Activated CD4-positive, alpha-beta T cell treated with anti-CD3 and anti-CD28 coated beads, Interleukin-2, Interleukin-6, amounts not matched to agents 100 ng/mL and 50 ng/mL, durations not matched to agents 16 hours and 8 hours (primary cell): ENCODE results near the gene NAP1L5.
A peak's percentile ranks its signal among the peaks of the same experiment; 100 is the strongest.

Experiments used
- DNase-seq: peaks from one replicate; pipeline ENCODE4 v3.0.0-alpha.2; 2020

NAP1L5 gene

DNA sequence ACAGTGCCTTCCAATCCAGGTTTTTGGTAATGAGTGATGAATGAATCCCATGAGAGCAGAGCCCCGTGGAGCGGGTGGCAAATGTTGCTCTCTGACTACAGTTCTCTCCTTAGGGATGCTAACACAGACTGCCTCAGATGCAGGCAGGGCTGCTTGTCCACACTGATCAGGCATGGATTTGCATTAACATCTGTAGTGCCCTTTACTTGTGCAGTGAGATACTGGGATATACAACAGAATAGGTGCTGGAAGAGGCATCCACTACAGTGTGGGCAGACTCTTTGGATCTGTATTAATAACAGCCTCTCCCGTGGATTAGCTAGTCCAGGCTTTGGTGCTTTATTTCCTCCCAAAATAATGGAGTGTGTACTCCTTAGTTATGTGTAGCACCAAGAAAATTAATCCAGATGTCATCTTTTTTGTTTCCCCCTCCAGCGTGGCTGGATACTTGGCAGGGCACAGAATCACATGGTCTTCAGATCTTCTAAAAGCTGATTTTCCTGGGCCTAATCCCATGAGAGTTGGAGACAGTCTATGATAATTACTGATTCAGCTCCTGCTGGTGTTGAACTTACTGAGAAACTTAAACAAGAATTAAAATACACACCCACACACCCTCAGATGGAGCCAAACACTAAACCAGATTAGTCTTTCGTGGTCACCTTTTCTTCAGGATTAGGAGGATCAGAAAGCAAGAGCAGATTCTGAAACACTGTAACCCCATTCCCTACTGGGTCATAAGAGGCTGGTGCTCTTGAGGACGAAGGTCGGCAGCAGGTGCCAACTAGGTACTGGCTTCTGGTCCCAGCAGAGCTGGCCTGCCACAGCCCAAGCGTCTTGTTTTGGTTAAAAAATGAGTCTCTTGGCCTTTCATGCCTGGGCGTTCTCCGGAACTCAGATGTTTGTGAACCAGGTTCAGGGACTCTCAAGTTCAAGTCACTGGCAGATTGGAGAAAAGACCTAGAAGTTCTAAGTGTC, 23.1 kb upstream of the NAP1L5 start:
- no peak for DNase-seq

DNA sequence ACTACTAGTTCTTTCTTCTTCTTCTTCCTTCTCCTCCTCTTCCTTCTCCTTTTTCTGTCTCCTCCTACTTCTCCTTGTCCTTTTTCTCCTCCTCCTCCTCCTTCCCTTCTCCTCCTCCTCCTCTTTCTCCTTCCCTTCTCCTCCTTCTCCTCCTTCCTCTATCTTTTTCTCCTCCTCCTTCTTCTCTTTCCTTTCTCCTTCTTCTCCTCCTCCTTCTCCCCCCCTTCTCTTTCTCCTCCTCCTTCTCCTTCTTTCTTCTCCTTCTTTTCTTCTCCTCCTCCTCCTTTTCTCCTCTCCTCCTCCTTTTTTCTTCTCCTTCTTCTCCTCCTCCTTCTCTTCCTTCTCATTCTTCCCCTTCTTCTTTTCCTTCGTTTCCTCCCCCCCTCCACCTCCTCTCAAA, 21.8 kb upstream of the NAP1L5 start:
- DNase-seq = no peak

DNA sequence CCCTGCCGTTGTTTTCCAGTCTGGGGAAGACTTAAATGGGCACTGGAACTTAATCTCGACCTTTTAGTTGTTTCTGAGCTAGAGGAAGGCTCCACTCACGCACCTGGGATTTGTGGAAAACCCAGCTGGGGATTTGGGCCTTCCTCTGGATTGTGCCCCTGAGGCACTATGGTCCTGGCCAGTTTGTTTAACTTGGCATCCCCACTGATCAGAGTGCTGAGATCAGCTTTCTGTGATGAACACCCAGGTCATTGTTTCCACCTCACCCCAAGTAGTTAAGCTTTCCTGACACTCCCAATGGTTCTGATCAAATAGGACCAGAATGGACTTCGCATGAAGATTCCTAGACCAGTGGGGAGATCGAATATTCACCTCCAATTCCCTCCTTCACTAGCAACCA, 20.5 kb upstream of the NAP1L5 start:
- DNase-seq = no peak

- no peak for DNase-seq
Measured at GRCh38 chr4:88713782-88714181, 16.2 kb upstream of the NAP1L5 start.

DNA sequence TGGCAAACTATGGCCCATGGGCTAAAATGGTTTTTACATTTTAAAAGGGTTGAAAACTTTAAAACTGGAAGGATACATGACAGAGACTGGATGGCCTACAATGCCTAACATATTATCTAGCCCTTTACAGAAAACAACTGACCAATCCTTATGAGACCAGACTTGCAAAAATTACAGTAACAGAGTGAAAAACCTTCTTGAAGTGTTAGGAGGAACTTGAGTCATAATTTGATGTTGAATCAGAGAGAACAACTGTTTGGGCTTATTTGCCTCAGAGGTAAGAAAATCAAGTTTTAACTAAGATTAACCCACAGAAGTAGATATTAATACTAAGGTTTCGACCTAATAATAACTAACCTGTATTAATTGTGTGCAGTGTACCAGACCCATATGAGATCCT, 12.4 kb upstream of the NAP1L5 start:
- no peak for DNase-seq

- DNase-seq = no peak
Measured at GRCh38 chr4:88706574-88706973, 8.9 kb upstream of the NAP1L5 start.

GRCh38 chr4:88705805-88706492, 8.3 kb upstream of the NAP1L5 start:
- DNase-seq = no peak

DNA sequence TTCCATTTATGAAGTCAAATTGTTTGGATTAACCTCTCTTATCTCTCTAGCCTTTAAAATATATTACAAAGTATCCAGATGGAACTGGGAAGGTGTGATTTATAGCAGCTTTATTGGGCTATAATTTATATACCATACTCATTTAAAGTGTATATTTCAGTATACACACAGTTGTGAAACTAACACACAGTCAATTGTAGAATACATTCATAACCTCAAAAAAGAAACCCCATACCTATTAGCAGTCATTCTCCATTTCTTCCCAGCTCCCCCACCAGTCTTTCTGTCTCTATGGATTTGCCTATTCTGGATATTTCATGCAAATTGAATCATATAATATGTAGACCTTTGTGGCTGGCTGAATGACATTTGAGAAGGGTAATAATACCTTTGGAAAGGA, 7.6 kb upstream of the NAP1L5 start:
- DNase-seq = no peak

GRCh38 chr4:88702782-88703181, 5.2 kb upstream of the NAP1L5 start:
- DNase-seq = no peak

DNA sequence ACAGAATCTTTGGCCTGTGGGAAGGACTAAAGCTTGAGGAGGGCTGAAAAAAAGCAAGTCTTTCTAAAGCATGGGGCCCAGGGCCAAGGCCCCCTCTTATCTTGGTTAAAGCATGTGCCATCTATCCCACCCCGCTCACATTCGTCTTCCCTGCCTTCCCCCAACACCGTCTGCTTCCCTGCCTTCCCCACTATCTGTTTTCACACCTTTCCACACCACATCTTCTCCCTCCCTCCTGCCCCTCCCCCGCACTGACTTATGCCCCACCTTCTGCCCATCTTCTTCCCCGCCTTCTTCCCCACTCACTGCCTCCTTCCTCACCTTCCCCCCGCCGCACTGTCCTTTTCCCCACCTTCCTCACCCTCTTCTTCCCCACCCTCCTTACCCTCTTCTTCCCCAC, 890 bp upstream of the NAP1L5 start:
- no peak for DNase-seq

GRCh38 chr4:88697141-88697540, 488 bp downstream of the NAP1L5 start:
- DNase-seq = peak; percentile 21

- no peak for DNase-seq
Measured at GRCh38 chr4:88696630-88697029, 999 bp downstream of the NAP1L5 start.

DNA sequence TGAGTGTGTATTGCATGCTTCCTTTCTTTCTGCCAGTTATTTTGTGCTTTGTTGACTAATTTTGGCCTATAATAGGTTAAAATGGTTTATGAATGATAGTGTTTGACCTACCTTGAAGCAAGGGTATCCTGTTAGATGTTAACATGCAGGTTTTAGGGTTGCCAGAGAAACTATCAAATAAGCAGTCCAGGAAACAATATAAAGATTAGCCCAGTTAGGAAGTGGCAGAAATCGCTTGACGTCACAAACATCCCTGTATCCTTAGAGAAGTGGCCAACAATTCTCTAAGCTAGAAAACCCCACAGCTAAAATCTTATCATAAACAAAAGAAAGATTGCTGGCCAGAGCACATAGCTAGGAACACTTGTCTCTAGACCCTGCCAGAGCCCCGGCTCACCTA, 3.8 kb downstream of the NAP1L5 start:
- DNase-seq = no peak

- DNase-seq = no peak
Measured at GRCh38 chr4:88690355-88690754, 7.3 kb downstream of the NAP1L5 start.

DNA sequence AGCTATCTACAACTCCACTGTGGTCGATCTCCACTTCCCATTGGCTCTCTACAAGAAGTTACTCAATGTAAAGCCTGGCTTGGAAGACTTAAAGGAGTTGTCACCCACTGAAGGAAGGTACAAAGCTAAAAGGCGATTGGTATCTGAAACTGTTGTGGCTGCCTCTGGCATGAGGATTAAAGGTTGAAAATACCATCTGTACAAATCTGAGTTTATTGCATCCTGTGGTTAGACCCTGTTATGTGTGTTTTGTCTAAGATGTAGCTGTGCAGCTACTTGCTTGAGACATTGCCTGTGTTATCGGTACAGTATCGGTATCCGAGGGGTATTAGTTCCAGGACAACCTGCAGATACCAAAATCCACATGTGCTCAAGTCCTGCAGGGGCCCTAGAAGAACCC, 16.4 kb downstream of the NAP1L5 start:
- no peak for DNase-seq

GRCh38 chr4:88675543-88675942, 22.1 kb downstream of the NAP1L5 start:
- no peak for DNase-seq

DNA sequence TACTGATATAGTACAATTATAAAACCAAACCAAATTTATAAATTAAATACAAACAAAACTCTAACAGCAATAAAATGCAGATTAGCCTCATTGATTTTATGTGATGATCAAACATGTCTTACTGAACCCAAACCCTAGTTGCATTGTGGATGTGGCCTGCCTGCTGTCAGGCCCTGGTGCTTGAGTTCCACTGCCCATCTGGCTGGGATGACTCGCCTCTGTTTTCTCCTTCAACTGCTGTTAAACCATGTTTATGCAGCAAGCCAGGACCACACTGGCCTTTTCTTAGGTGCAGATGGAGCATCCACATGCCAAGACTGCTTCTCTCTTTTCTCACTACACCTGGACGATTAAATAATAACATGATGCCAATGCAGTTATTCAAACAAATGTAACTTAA, 22.6 kb downstream of the NAP1L5 start:
- no peak for DNase-seq

DNA sequence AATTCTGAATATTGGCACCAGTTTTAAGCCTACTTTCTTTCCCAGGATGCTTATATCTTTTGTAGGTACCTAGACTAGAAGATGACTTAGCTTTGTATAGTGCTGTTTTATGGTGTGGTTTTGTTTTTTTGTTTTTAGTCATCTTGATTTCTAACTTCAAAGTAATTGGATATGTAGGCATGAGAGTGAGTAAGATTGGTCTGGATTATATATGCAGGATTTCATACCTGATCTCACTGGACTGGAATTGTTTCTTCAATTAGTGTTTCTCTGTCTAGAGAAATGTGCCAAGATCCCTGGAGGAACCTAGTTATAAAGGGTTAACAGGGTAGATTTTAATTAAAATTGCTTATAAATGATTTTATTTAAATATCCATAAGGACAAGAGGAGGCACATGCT, 23.1 kb downstream of the NAP1L5 start:
- no peak for DNase-seq

GRCh38 chr4:88673886-88674285, 23.7 kb downstream of the NAP1L5 start:
- DNase-seq = no peak

DNA sequence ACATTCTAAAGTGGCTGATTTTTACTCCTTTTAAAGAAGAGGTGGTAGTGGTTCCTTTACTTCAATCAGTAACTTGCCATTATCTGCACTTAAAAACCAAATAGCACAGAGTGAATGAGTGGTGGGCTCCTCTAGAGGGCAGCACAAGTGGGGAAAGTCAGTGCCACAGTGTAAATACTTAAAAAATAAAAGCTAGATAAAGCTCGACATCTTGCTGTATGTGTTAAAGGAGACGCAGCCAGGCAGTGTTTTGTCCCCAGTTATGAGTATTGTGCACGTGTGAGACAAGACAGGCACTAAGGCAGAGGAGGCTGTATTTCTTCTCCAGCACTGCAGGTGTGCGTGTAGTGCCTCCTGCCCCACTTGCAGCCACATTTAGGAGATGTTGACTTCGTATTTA, 24.6 kb downstream of the NAP1L5 start:
- DNase-seq = peak; percentile 38

GRCh38 chr4:88661739-88662138, 35.9 kb downstream of the NAP1L5 start:
- DNase-seq = no peak

DNA sequence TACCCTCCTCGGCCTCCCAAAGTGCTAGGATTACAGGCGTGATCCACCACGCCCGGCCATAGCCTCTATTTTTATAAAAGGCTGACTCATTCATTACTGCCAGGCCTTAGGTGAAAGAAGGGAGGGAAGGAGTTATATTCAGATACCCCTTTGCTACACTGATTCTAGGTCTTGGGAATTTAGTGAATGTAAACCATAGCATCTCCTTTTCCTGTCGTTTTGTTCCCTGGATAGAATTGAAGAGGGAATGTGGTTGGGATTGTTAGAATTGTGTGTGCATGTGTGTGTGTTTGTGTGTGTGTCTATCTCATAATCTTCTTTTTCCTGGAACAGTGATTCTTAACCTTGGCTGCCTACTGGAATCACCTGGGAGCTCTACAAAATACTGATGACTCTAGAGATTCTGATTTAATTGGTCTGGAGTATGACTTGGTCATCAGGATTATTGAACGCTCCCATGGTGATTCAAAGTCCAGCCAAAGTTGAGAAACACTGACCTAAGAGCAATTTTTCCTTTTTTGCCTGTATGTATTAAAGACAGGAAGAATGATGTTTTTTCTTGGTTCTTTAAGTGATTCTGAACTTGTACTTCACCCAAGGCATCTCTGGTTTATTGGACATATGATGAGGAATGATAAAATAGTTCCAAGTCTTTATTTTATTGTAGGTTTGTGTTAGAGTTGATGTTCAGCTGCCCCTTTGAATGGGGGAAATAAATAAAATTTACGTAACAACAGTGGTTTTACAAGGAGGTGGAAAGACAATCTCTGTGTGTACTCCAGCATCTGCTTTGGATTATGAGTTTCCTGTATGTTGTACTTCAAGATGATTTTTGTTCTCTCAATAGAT, 37.0 kb downstream of the NAP1L5 start:
- DNase-seq = no peak

GRCh38 chr4:88659890-88660208, 37.8 kb downstream of the NAP1L5 start:
- no peak for DNase-seq
